ENCODE results near the gene ANXA3.

Gene ANXA3

GRCh38 chr4:78529569-78530209, 21.9 kb upstream of the ANXA3 start:
- no peak for TF ChIP-seq CTCF (IDR thresholded peaks at IDR 0.05)

GRCh38 chr4:78532046-78532445, 19.5 kb upstream of the ANXA3 start:
- no peak for TF ChIP-seq CTCF (IDR thresholded peaks at IDR 0.05)

- TF ChIP-seq CTCF (IDR thresholded peaks at IDR 0.05), result no peak
Measured at GRCh38 chr4:78533854-78534253, 17.7 kb upstream of the ANXA3 start.

GRCh38 chr4:78534286-78534955, 17.1 kb upstream of the ANXA3 start:
- TF ChIP-seq CTCF (IDR thresholded peaks at IDR 0.05), result no peak

- TF ChIP-seq CTCF (IDR thresholded peaks at IDR 0.05), result no peak
Measured at GRCh38 chr4:78542373-78542772, 9.2 kb upstream of the ANXA3 start.

- no peak for TF ChIP-seq CTCF (IDR thresholded peaks at IDR 0.05)
Measured at GRCh38 chr4:78543424-78544125, 8.0 kb upstream of the ANXA3 start.

GRCh38 chr4:78544678-78545077, 6.9 kb upstream of the ANXA3 start:
- no peak for TF ChIP-seq CTCF (IDR thresholded peaks at IDR 0.05)
